GM13977 (cell line): ENCODE results near the gene DAPL1.

Source experiments
- DNase-seq: peaks from one replicate; pipeline ENCODE4 v3.0.0; 2012; ENCODE audit warnings: low spot score
- in situ Hi-C: fragments of 300-500 bp; cut with MboI; formaldehyde crosslinking; loops from one replicate; pipeline ENCODE4 v1.12.0; 2022; ENCODE audit warnings: low sequenced_read_pairs, low pct_unique_long_range_greater_than_20kb, mixed read lengths, inconsistent platforms; ENCODE audit not compliant: unreplicated experiment
- TF ChIP-seq, protein P1 (sequence below): IDR thresholded peaks from 2 replicates; pipeline ENCODE4 v1.5.1; 2012; ENCODE audit warnings: mild to moderate bottlenecking, control low read depth; ENCODE audit not compliant: insufficient read depth; ENCODE audit errors: extremely low read depth, missing control alignments

Gene DAPL1, protein sequence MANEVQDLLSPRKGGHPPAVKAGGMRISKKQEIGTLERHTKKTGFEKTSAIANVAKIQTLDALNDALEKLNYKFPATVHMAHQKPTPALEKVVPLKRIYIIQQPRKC

DNA sequence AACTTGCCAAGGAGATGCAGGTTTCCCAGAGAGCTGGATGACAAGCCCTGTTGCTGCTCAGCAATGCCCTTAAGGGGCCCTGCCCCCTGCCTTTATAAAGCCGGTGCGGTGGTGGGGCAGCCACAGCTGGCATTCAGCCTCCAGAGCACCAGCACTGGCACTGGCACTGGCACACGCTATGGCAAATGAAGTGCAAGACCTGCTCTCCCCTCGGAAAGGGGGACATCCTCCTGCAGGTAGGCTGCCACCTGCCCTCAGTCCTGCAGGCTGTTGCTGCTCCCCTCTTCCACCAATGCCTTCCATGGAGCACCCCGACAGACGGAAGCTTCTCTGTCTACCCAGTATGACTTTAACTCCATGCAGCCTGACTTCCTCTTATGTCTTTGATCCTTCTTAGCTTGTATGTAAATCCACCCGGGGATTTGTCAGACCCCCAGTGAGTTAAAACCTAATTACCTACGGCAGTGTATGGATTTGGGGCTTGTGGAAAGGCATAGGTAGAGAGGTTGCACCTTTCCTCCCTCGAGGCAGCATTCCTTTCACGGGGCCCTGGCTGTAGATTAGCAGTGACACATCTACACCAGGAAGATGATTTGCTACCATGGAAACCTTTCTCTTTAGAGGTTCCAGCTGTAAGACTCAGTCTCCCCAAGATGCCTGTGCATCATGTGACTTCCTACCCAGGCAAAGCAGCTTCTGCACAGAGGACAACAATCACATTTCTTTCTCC, at the start of gene DAPL1:
Gene DAPL1, plus strand, starts transcription at position 123 of the 730 bp plus-strand sequence. Its CDS starts 56 bp downstream, at position 179.
- no peak for DNase-seq

DNA sequence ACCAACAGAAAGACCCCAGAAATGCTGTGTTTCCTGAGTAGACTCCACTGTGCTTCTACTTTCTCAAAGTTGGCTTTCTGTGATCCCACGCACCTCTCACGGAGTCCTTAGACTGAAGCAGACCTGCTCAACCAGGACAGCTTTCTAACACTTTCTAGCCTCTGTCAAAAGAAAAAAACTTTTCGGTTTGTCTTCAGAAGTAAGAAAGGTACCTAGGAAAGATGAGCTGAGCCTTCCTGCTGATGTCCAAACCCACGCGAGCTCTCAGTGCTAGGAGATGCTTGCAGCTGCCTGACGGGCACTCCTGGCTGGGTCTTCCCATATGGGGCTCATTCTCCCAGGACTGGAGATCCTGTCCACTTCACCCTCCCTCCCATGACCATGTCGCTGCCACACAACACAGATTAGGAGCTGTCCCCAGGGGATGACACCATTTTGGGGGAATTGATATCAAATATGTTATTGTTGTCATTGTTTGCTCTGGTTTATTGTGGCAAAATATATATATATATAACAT, 49.2 kb upstream of the DAPL1 start:
- TF ChIP-seq, protein P1, sequence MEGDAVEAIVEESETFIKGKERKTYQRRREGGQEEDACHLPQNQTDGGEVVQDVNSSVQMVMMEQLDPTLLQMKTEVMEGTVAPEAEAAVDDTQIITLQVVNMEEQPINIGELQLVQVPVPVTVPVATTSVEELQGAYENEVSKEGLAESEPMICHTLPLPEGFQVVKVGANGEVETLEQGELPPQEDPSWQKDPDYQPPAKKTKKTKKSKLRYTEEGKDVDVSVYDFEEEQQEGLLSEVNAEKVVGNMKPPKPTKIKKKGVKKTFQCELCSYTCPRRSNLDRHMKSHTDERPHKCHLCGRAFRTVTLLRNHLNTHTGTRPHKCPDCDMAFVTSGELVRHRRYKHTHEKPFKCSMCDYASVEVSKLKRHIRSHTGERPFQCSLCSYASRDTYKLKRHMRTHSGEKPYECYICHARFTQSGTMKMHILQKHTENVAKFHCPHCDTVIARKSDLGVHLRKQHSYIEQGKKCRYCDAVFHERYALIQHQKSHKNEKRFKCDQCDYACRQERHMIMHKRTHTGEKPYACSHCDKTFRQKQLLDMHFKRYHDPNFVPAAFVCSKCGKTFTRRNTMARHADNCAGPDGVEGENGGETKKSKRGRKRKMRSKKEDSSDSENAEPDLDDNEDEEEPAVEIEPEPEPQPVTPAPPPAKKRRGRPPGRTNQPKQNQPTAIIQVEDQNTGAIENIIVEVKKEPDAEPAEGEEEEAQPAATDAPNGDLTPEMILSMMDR = no peak
- in situ Hi-C loops = loop anchor here (25.0 kb wide), 1 partner anchor 709 kb away; no protein-coding TSS in a partner anchor
- no peak for DNase-seq

More for the DNA sequence above, at the start of gene DAPL1:
- in situ Hi-C loops = no loop called here
- TF ChIP-seq, protein P1 = no peak

DNA sequence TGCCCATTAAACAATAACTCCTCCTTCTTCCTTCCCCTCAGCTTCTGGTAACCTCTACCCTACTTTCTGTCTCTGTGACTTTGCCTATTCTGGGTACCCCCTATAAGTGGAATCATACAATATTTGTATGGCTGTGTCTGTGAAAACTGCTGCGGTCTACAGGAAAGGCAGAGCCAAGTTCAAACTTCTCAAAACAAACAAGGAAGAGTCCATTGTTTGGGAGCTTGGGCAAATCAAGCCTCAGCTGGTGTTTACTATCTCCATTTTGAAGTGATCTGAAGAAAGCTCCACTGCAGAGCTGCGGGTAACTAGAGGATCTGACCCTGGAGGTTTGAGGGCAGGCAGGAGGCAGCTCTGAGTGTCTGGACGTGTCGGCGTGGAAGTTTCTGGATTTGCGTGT, 48.6 kb upstream of the DAPL1 start:
- in situ Hi-C loops = loop anchor here (25.0 kb wide), 1 partner anchor 709 kb away; no protein-coding TSS in a partner anchor
- TF ChIP-seq, protein P1 = no peak

DNA sequence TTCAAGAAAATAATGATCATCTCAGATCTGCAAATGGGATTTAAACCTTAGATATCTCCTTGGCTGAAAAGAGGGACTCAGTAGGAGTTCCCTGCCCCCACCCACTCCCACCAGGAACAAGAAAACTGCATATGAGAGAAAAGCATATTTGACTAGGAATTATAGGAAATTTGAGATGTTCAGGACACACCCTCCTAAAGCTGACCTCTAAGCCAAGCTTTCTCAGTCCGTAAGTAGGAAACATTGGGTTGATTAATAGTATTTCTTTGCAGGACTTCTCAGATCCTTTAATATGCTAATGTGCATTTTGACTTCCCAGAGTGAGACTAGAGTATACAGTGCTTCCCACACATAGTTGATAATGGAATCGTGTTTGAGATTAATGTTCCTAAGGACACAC, 47.8 kb upstream of the DAPL1 start:
- in situ Hi-C loops = loop anchor here (25.0 kb wide), 1 partner anchor 710 kb away; no protein-coding TSS in a partner anchor
- no peak for DNase-seq
- TF ChIP-seq, protein P1 = no peak

More for the DNA sequence above, 48.6 kb upstream of the DAPL1 start:
- no peak for DNase-seq

DNA sequence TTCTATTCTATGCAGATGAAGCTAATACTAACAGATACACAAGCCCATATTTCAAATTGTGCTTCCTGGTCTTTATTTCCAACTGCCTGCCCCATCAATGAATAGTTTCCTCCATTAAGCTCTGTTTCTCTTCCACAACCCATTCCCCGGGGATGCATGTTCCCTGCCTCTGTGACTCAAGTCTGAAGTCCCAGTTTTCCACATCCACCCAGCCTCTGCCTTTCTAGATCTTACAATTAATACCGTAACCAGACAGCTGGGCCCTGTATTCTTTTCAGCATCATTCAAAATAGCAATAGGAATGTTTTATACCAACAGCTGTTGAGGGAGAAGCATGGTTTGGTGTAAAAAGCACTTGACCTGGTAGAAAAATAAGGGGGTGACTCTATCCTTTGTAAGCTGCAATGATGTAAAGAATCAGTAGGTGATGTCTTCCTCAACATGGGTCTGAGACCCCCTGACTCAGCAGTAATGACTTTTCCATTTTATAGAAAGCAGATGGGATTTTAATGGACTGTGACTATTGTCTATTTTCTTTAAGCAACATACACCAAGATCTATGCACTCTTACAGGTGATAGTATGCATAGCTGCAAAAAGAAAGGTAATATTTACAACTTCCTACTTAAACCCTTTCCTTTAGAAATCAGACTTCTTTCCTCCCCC, 46.1 kb upstream of the DAPL1 start:
- TF ChIP-seq, protein P1 = no peak
- in situ Hi-C loops = loop anchor here (25.0 kb wide), 1 partner anchor 712 kb away; no protein-coding TSS in a partner anchor
- no peak for DNase-seq

DNA sequence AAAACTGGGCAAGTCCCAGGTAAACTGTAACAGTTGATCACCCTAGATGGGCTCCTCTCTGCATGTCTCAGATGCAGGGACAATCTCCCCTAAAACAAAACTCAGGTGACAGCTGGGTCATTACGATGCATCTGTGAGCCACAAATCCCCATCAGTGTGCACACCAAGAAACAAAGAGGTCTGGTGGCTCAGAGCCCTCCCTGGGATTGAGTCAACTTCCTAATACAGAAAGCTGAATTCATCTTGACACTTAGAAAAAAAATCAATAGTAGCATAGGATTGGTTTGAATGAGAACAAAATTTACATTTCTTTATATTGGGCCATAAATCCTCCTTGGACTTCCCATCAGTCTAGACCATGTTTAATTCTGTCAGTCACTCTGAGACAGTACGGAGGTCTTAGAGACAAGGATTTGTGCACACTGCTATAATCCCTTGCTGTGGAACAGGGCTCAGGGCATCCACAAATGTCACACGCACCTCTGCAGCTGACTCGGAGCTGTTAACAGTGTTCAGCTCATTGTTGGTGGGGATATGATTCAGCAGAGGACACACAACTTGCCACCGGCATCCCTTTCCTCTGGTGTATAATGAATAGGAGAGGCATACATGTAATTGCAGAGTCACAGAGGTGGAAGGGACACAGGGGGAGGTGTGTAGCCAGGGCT, 44.5 kb upstream of the DAPL1 start:
- DNase-seq = no peak
- TF ChIP-seq, protein P1 = no peak
- in situ Hi-C loops = no loop called here
